HG03442 (cell line): ENCODE measurements around the gene SLAMF7.
"Not testable (repeated sequence)": the region's sequence is repeated elsewhere in the genome, so short reads cannot be mapped to it uniquely, and the experiment has no call there.

Experiments
- ATAC-seq: cut with Tn5 transposase; IDR thresholded peaks from one replicate; pipeline ENCODE4 v1.9.1; 2021; ENCODE audit warnings: mild to moderate bottlenecking, moderate library complexity; ENCODE audit not compliant: unreplicated experiment

SLAMF7 gene

DNA sequence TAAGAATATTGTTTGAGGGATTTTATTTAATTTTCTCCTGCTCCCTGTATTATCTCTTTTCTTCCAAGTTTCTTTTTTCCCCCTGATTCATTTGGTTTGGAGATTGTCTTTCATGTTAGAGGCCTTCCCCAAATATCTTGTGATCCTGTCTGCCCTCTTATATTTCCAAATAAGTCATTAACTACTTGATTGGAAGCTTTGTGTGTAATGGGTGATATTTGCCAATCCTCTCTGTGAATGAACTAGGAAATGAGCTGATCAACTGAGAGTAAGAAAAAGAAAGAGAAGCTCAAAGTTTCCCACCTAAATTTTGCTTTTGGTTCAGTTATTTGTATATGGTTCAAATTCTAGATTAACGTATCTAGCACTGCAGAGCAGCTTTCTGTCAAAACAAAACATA is 33.3 kb downstream of the SLAMF7 start:
- no peak for ATAC-seq

DNA sequence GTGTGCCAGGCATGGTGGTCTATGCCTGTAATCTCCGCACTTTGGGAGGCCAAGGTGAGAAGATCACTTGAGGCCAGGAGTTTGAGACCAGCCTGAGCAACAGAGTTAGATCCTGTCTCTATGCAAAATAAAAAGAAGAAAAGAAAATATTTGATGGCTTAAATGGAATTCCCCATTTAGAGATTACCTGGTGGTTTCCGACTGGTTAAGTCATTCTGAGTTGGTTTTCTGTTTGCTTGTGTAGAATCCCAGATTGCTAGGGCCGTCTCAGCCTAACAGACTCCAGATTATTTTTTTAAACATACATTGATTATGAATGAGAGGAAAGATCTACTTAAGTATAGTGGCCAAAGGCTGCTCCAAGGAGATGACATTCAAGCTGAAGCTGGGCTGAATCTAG is 34.0 kb downstream of the SLAMF7 start:
- no peak for ATAC-seq

DNA sequence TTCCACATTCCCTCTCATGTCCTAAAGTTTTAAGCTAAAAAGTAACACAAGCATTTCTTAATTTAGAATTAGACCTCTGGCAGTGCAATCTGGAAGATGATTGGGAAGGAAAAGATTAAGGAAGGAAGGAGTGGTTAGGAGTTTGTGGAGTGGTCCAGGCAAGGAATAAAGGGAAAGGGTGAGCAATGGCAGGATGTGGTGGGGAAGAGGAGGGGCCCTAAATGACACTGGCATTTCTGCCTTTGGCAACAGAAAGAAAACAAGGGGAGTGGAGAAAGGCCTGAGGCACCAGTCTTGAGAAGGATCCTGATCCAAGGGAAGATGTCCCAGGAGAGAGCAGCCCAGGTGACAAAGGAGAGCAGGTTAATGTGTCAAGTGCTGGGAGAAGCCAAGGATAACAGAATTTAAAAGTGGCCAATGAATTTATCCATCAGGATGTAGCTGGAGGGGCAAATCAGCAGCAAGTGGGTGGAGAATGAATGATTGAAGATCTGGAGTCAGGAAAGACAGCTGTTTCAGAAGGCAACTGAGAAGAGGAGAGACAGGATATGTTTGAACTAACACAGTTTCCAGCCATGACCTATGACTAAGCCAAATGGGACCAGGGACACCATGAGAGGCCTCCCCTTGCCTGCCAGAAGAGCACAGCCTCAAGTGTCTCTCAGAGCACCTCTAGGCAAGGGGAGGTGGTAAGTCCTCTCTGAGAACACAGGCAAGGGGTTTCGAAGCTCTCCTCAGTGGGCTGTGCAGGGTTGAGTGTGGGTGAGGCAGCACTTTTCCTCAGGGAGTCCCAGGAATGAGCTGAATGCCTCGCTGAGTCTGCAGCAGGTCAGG is 36.1 kb downstream of the SLAMF7 start:
- no peak for ATAC-seq

DNA sequence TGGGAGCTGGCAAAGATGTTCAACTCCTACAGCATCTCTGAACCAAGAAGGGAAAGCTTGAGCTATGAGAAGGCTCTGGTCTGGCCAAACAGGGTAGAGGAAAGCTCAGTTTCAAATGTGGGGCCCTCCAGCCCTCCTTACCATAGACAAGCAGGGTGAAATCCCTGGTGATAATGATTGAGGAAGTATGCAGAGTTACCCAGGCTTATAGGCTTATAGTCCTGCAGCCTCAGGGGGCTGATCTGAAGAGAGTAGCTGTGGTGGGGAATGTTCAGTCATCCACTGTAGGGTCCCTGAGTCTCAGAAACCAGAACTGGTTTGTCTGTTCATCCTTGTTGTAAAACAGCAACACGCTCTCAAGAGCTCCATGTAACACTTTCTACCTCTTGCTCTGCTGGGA is 37.1 kb downstream of the SLAMF7 start:
- no peak for ATAC-seq

DNA sequence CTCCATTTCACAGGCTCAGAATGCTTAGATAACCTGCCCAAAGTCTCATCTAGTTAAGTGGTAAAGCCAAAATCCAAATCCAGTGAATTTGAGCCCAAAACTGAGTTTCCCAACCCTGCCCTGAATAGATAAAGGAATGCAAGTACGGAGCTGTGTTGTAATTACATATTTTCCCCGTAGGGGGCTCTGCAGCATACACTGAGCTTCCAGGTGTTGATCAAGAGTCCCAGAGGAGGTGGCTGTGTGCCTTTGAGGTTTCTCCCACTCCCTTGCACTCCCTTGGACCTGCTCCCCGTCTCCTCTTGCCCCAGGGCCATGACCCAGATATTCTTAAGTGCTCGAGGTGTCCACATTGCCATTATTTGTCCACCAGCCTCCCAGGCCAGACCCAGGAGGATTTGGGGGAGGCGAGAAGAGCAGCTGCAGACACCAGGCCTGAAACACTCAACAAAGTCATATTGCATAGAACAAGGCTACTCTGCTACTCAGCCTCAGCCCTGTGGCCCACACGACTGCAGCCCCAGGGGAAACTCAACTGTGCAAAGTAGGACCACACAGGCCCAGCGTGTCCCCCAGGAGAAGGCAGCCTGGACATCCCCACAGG is 38.5 kb downstream of the SLAMF7 start:
- ATAC-seq = no peak

DNA sequence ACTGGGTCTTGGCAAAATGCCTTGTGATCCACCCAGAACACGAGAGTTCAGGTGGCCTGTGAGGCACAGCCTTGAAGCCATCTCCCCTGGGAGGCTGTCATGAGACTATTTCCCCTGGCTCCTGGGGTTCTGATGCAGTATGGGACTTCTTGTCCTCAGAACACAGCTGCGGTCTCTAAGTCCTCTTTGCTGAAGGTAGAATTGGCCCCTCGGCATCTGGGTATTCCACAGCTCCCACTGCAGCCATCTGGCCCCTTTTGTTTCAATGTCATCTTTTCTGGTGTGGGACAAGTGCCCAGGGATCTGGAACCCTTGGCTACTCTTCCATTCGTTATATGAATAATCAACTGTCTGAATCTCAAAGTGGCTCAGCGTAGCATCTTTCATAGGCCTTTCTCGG is 39.9 kb downstream of the SLAMF7 start:
- ATAC-seq = no peak

DNA sequence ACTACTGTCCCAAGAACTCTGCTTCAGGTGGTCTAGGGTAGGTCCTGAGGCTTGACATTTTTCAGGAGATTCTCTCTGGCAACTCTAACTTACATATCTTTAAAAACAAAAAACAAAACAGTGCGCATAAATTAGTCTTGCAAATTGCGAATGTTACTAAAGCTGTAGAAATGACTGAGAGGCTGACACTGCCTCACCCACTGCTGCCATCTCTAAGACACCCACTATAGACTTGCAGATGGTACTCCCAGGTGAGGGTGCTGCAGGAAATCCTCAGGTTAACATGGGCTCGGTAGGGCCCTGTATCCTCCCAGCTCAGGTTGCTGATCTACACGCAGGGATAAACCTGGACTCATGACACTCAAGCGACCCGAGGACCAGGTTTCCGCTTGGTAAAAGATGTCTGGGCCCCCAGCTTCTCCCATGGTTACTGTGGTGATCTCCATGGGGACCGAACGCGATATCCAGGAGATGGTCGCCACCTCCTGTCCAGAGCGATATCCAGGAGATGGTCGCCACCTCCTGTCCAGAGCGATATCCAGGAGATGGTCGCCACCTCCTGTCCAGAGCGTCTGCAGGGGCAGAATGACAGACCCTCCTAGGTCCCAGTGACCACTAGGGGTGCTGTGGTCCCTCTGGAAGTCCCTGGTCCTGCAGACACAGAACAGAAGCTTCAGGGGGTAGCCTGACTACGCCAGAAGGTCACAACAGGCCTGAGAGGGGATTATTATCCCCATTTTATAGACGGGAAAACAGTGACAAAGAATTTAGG is 40.8 kb downstream of the SLAMF7 start:
- ATAC-seq = no peak

DNA sequence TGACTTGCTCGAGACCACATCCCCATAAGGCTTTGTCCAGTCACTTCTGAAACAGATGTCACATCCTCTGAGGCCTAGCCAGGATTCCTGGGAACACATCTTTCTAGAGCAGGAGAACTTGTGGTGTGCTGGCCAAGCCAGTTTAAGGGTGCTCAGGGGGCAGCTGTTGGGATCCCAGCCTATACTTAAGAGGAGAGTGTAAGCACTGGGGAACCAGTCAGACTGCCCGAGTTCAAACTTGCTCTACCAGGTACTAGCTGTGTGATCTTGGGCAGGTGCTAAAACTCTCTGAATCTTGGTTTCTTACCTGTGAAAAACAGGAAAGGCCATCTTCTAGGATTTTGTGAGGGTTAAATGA is 41.3 kb downstream of the SLAMF7 start:
- ATAC-seq = no peak

DNA sequence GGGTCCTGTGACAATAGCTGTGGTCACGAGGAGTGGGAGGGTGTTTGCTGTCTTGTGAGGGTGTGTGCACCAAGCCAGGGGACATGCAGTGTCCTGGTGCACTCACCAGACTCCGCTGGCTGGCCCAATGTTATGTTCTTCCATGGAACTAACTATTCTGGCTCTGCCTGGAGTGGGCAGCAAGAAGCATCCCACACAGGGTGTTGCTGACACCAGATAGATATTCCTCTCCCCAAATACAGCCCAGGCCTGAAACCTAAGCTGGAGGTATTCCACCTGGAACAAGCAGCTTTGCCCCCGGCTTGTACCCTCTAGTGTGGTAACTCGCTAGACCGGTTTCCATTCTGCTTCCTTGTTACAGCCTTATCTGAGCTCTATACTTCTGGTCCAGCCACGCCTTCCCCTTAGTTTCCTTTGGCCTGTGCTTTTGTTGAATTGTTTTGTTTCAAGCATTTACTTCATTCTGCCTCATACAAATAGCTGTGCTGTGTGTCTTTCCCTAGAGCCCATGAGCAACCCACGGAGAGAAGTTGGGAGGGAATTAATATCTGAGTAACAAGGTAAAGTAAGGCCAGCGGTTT is 42.2 kb downstream of the SLAMF7 start:
- no peak for ATAC-seq

DNA sequence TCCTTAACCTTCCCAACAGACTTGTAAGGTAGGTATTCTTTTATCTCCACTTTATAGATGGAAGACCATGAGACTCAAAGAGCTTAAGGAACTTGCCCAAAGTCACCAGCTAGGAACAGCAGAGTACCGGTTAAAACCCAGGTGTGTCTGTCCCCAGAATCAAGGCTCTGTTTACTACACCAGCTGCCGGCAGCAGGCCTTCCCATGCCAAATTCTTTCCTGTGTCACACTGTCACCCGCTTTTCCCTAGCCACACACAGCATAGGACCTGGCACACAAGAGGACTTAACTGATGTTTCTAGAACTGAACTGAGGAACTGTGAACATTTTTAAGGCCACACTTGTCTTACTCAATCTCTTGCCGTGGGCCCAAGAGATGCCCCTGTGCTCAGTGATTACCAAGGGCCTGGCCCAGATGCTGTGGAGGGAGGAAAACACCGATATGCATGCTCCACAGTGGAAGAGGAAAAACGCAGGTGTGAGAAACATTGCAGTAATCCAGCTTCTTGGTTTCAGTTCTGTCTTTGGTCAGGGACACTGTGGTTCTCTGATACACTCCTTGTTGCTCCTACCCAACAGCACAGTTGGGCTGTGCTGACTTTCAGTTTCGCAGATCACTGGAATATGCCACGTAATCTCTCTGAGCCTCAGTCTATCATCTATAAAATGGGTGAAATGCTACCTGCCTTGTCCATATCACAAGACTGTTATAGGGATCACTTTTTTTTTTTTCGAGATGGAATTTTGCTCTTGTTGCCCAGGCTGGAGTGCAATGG is 43.1 kb downstream of the SLAMF7 start:
- ATAC-seq = peak; percentile 76

DNA sequence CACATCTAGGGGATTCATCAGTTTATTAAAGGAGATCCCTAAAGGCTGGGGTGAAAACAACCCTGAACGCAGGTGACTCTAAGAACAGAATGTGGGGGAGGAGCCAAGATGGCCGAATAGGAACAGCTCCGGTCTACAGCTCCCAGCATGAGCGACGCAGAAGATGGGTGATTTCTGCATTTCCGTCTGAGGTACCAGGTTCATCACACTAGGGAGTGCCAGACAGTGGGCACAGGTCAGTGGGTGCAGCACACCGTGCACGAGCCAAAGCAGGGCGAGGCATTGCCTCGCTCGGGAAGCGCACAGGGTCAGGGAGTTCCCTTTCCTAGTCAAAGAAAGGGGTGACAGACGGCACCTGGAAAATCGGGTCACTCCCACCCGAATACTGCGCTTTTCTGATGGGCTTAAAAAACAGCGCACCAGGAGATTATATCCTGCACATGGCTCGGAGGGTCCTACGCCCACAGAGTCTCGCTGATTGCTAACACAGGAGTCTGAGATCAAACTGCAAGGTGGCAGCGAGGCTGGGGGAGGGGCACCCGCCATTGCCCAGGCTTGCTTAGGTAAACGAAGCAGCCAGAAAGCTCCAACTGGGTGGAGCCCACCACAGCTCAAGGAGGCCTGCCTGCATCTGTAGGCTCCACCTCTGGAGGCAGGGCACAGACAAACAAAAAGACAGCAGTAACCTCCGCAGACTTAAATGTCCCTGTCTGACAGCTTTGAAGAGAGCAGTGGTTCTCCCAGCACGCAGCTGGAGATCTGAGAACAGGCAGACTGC is 44.1 kb downstream of the SLAMF7 start:
- not testable (repeated sequence) for ATAC-seq

DNA sequence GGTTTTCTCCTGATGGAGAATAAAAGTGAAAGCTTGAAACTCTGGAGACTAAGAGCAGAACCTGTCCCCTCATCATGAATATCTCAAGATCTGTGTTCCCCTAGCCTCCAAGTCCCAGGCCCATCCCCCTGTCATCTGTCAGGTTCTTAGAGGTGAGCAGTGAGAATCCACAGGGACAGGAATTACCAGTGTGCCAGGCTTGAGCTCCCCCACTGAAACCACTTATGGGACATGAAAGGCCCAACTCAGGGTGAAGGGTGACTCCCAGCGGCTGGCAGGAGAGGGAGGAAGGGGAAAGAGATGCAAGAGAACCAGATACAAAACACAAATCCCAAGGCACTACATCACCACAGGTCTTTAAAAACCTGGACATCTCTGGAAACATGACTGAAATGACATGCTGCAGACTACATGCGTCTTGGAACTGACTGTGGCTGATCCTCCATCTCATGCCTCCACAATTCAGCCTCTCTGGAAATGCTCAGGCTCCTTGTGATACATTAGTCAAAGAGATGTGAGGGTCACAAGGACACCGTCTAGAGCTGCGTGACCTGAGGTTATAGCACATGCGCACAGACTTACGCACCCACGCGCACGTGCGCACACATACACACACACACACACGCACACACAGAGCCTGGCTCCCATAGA is 50.1 kb downstream of the SLAMF7 start:
- ATAC-seq = peak; percentile 2

DNA sequence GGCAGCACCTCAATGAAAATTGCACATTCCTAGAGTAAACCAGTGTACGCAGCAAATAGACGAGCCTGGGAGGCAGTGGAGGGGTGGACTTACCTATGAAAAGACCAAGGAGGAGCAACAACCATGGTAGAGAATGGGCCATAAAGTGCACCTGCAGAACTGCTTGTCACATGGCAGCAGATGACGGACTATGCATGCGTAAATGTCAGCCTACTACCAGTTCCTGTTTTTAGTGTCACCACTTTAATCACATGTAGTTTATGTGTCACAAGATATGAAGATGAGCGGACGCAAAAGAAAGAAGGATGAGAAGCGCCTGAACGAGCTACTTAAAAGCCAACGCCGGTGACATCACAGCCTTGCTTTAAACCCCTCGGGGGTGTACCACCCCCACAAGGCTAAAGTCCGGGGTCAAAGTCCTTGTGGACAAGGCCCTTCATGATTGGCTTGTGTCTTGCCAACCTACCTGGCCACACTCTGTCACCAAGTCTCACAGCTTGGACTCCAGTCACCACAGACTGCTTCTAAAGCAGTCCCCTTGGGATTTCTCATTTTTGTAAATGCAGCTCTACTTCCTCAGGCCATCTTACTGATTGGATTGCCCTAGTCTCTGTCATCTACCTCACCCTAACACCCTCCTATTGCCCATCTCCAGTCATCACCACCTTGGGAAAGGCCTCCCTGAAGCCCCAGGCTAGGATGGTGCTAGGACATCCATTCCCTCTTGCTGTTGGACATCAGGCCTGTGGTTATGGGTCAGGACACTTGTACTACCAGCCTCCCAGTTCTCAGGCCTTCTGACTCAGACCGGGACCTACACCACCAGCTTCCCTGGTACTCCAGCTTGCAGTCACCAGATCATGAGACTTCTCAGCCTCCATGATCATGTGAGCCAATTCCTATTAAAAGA is 50.9 kb downstream of the SLAMF7 start:
- ATAC-seq = peak; percentile 81

DNA sequence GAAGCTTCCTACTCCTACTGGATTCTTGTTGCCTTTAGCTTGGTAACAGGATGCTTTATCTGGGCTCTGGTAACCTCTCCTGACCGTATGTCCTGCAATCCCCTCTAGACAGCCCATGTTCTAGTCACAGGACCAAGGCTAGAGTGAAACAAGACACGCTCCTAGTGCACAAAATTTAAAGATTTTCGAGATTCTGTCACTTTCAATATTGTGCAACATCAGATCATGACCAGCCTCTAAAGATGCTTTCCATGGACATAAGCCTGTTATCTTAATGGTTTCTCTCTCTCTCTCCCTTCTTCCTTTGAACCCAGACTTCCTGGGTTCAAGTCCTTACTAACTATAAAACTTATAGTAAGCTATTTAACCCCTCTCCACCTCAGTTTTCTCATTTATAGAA is 55.3 kb downstream of the SLAMF7 start:
- no peak for ATAC-seq

DNA sequence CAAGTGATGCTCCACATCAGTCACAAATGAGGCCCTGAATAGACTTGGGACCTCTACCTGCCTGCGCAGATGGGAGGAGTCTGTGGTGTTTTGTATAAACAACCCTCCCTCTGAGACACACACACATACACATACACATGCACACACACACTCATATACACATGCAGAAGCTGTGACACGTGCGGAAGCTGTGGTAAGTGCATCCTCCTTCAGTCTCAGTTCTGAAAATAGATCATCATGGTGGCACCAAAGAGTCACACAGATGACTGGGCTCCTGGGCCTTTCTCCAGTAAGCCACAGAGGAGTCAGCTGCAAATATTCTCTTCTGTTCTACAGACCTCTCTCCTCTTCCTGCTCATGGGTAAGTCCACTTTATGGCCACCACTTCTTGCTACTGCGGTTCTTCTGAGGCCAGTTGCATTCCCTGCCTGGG is 56.9 kb downstream of the SLAMF7 start, which contains the start of gene LY9:
LY9 (plus strand) TSS at position 224 of the 433 bp plus-strand sequence; CDS start at position 238, 14 bp downstream.
- ATAC-seq = peak; percentile 76

DNA sequence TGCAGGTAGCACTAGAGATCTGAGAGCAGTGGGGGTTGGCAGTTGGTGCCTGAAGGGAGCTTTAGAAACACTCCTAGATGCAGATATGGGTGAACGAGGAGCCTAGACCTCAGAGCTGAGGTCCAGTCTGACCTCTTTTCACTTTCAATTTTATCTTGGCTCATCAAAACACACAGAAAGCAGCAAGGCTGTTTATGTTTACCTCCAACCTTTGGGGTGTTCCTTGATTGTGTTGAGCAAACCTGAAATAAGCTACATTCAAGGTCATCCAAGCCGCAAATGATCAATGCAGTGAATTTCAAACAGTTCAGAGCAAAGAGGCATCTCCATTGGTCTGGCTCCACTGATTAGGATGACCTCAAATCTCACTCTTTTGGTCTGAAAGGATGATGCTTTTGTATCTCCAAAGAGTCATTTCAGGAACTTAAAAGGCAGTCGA is 58.2 kb downstream of the SLAMF7 start:
- ATAC-seq = no peak

DNA sequence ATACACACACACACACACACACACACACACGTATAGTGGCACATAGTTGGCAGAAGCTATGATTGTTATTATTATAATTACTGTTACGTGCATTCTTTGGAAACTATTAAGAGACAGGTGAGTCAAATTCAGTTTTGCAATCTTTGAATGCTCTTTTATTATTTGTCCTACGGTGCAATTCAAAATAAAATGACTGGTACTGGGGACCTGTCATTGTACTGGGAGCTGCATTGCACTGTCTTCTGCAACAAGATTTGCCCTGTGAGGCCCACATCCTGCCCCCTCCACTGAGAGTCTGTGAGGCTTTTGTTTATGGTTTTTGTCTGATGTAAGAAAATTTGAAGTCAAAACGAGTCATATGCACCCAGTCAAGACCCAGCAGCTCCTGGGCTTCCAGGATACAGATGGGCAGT is 58.8 kb downstream of the SLAMF7 start:
- ATAC-seq = no peak

DNA sequence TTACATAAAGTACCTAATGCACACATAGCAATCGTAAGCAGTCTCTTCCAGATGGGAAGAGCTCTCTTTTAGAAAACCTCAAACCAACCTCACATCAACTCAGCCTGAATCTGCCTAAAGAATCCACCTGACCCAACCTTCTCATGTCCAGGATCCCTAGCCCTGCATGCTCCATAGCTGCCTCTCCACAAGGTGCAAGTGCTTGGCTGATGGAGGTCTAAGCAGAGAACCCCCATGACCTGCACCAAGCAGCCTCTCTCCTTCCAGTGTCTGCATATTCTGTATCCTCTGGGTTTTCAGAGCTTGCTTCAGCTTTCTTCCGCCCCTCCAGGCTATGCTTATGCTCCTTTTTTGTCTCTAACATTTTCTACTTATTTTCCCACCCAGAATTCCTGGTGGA is 59.4 kb downstream of the SLAMF7 start:
- ATAC-seq = no peak
